GM12874 (cell line): ENCODE results near the gene SCGB1A1.

ENCODE experiments used
- TF ChIP-seq, protein P1 (sequence below): IDR thresholded peaks from 2 replicates; pipeline ENCODE4 v1.5.1; 2011; ENCODE audit warnings: low read depth, mild to moderate bottlenecking, control low read depth, low read length, moderate library complexity; ENCODE audit not compliant: insufficient read depth

SCGB1A1 gene

DNA sequence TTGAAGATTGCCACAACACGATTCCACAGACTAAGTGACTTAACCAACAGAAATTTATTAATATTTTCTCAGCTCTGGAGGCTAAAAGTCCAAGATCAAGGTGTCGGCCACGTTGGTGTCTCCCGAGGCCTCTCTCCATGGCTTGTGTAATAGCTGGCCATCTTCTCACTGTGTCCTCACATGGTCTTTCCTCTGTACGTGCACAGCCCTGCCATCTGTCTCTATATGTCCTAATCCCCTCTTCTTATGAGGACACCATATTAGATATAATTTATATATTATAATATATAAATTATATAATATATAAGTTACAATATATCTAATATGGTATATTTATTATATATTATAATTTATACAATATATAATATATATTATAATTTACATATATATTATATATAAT is 25.1 kb upstream of the SCGB1A1 start:
- TF ChIP-seq, protein P1, sequence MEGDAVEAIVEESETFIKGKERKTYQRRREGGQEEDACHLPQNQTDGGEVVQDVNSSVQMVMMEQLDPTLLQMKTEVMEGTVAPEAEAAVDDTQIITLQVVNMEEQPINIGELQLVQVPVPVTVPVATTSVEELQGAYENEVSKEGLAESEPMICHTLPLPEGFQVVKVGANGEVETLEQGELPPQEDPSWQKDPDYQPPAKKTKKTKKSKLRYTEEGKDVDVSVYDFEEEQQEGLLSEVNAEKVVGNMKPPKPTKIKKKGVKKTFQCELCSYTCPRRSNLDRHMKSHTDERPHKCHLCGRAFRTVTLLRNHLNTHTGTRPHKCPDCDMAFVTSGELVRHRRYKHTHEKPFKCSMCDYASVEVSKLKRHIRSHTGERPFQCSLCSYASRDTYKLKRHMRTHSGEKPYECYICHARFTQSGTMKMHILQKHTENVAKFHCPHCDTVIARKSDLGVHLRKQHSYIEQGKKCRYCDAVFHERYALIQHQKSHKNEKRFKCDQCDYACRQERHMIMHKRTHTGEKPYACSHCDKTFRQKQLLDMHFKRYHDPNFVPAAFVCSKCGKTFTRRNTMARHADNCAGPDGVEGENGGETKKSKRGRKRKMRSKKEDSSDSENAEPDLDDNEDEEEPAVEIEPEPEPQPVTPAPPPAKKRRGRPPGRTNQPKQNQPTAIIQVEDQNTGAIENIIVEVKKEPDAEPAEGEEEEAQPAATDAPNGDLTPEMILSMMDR = no peak

DNA sequence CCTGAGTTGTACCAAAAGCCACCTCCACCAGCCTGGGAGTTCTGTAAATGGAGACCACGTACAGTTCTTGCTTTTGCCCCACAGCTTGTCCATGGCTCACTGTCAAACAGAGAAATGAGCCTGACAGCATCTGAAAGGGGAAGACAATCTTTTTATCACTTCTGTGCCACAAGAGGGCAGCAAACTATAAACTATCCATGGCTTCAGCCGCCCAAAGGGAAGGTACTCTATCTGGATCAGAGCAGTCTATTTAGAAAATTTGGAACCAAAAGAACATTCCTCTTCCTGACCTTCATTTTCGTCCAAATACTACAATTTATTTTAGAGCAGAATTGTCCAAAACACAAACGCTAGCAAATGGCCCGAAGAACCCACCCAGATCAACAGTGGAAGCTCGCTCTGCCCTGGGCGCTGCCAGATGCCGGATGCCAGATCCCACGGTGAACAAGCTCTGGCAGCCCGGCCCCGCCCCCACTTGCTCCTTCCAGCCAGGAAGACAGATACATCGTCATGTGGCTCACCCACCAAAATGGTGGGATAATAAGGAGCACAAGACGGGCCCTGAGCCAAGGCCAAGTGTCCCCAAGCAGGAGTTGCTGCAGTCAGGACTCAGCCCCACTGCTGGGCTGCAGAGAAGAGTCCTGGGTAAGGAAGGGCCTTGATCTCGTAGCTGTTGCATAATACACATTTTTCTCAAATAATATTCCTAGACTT is 23.9 kb upstream of the SCGB1A1 start:
- TF ChIP-seq, protein P1 = peak; percentile 51

DNA sequence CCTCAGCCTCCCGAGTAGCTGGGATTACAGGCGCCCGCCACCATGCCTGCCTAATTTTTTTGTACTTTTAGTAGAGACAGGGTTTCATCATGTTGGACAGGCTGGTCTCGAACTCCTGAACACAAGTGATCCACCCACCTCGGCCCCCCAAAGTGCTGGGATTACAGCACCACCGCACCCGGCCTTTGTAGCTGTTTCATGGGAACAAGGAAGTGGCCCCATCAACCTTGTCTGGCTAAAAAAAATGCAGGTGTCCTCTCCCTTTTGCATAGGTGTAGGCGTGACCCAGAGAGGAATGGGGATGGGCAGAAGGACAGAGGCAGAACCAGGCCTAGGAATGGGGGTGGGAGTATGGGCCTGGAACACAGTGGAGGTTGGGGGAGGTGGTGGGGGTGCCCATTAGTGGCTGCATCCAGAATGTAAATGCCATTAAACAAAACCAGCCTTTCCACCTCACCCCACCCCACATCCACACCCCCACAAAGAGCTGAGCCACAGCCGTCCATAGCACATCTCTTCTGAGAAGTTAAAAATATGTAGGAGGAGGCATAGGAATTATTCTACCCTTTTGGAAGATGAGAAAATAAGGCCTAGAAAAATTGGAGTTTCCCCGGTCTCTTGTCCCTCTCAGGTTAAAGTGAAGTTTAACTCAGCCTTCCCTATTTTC is 22.8 kb upstream of the SCGB1A1 start:
- TF ChIP-seq, protein P1 = no peak

DNA sequence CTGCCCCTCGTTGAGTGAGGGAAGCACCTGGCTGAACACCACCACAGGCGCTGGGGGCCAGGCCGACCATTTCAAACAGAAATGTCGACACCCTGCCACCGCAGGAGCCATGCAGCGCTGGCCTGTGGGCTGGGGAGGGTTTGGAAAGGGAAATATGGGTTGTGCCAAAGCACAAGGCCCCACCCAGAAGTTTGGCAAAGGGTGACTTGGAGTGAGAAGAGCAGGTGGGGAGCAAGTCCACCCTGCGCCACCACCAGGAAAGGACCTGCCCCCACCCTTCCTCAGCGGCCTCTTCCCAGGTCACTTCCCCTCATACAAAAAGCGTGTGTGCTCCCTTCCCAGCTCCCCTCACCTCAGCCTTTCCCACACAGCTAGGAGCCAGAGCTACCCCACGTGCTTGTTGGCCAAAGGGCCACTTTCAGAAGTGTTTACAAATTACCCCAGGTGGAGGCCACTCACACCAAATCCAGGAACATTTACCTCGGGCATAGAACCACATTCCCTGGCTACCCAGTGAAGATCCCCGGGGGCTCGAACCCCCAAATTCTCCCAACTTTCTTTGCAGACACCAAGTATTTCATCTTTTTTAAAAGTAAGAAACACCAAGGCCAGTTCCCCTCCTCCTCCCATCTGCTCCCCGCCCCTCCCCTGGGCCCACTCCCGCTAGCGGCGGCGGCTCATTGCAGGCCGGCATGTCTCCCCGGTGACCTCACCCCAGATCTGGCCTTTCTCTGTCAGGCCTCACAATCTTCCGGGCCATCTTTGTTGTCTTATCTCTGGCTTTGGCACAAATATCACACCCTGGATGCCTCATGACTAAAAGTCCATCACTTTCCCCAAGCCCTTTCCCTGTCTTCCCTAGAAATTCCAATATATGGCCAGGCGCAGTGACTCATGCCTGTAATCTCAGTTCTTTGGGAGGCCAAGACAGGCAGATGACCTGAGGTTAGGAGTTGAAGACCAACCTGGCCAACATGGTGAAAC is 20.5 kb upstream of the SCGB1A1 start:
- TF ChIP-seq, protein P1 = no peak

DNA sequence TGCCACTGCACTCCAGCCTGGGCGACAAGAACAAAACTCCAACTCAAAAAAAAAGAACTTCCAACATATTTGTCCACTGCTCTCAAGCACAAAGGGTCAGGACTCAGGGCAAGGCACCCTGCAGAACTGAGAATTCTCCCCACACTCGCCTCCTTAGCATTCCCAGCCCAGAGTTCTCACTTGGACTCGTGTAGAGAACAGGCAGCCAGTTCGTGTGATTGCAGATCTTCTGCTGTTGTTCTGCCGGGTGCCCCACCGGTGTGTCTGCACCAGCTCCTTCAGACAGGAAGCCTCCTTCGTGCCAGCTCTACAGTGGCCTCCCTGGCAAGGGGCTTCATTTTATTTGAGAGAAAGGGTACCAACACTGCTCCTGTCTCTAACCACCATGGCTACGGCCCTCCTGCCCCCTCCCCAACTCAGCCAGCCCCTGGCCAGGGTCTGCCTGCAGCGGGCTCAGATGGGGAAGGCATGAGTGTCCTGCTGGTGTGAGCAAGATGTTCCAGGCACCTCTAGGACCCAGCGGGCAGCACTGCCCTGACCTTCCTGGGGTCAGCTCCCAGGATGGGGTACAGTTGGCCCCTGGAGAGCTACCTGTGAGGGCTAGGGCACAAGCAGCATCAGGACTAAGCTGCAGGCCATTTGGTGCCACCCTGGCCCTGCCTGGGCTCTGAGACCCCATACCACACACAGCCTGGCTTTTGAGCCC is 19.5 kb upstream of the SCGB1A1 start:
- TF ChIP-seq, protein P1 = no peak

DNA sequence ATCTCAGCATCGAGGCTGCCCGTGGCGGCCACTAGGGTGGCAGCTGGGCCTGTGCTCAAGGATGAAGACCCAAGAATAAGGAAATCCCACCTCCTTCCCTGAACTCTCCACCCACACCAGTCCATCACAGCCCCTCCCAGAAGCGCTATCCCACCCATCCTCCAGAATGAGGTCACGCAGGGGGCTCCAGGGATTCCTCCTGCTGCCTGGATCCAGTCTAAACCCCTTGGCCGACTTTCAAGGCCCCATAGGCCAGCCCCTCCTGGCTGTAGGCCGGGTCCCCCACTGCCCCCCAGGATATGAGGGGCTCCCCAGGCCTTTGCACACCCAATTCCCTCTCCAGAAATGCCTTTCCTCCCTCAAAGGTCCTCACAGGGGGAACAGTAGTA is 19.0 kb upstream of the SCGB1A1 start:
- TF ChIP-seq, protein P1 = no peak
